ENCODE data around the gene CDC25B. TPM values are rescaled to one million over a fixed set of nuclear protein-coding genes. Genes with fewer than 3 reads are reported as not detected.

The CDC25B gene
- total RNA-seq, 1 donor from 2014 or later = 24.3 TPM

GRCh38 chr20:3798373-3798768, 2.3 kb downstream of the CDC25B start:
- TF ChIP-seq CTCF (IDR thresholded peaks at IDR 0.05) = no peak
- POLR2A ChIA-PET = interaction anchor here (0.6 to 2.9 kb wide), 5 partner anchors 11 to 47 kb away, joined by 4 to 17 read pairs (median 11); partner anchors contain the start of genes AP5S1 and CENPB
- H3K4me1 Mint-ChIP-seq = peaks cover 69% of the 10 kb centered on the region
- H3K9me3 Mint-ChIP-seq = no peaks in the 10 kb centered on the region
- peak overlapping the region; percentile 93 for H3K27ac Mint-ChIP-seq
- intact Hi-C loops (cut with micrococcal nuclease) = loop anchor here (5.0 kb wide), 1 partner anchor 89 kb away; the partner anchor contains the start of gene PANK2
- H3K36me3 Mint-ChIP-seq (ENCODE audit: low read depth) = peaks cover 28% of the 10 kb centered on the region
- peak overlapping the region; percentile 78 for H3K4me3 Mint-ChIP-seq
- H3K27me3 Mint-ChIP-seq = no peaks in the 10 kb centered on the region
- DNase-seq (no peak), ATAC-seq (ENCODE audit: low read depth) (no peak)
- CTCF ChIA-PET = interaction anchor here (0.7 kb wide), 1 partner anchor 22 kb away, joined by 4 read pairs; the partner anchor contains the start of gene AP5S1

GRCh38 chr20:3798908-3799248, 2.8 kb downstream of the CDC25B start:
- peaks cover 33% of the 10 kb centered on the region for H3K36me3 Mint-ChIP-seq (ENCODE audit: low read depth)
- DNase-seq (no peak), ATAC-seq (ENCODE audit: low read depth) (no peak)
- H3K27me3 Mint-ChIP-seq = no peaks in the 10 kb centered on the region
- peaks cover 74% of the 10 kb centered on the region for H3K4me1 Mint-ChIP-seq
- peak overlapping the region; percentile 52 for H3K4me3 Mint-ChIP-seq
- ChIA-PET POLR2A (interaction anchor here (0.9 to 2.9 kb wide), 6 partner anchors 12 to 46 kb away, joined by 3 to 17 read pairs (median 6); partner anchors contain the start of genes AP5S1 and CENPB), CTCF (interaction anchor here (2.7 kb wide), 1 partner anchor 21 kb away, joined by 12 read pairs; the partner anchor contains the start of gene AP5S1)
- intact Hi-C loops (cut with micrococcal nuclease) = loop anchor here (5.0 kb wide), 1 partner anchor 88 kb away; the partner anchor contains the start of gene PANK2
- no peak for TF ChIP-seq CTCF (IDR thresholded peaks at IDR 0.05)
- H3K9me3 Mint-ChIP-seq = no peaks in the 10 kb centered on the region
- peak overlapping the region; percentile 93 for H3K27ac Mint-ChIP-seq

- Mint-ChIP-seq H3K27ac (peak overlapping the region; percentile 93), H3K9me3 (no peaks in the 10 kb centered on the region), H3K4me3 (peak overlapping the region; percentile 28), H3K27me3 (no peaks in the 10 kb centered on the region), H3K4me1 (peaks cover 73% of the 10 kb centered on the region), H3K36me3 (ENCODE audit: low read depth) (peaks cover 45% of the 10 kb centered on the region)
- TF ChIP-seq CTCF (IDR thresholded peaks at IDR 0.05) = no peak
- POLR2A ChIA-PET = interaction anchor here (1.2 to 2.9 kb wide), 4 partner anchors 13 to 20 kb away, joined by 4 to 17 read pairs (median 10); partner anchors contain the start of genes AP5S1 and CENPB
- DNase-seq (no peak), ATAC-seq (ENCODE audit: low read depth) (no peak)
- intact Hi-C loops (cut with micrococcal nuclease) = loop anchor here (1.0 kb wide), 1 partner anchor 11 kb away; no protein-coding TSS in a partner anchor
- CTCF ChIA-PET = interaction anchor here (2.7 kb wide), 1 partner anchor 19 kb away, joined by 12 read pairs; the partner anchor contains the start of gene AP5S1
Measured at GRCh38 chr20:3800256-3800877, 4.3 kb downstream of the CDC25B start.

- H3K4me3 Mint-ChIP-seq = no peak overlapping the region
- H3K36me3 Mint-ChIP-seq (ENCODE audit: low read depth) = peaks cover 47% of the 10 kb centered on the region
Measured at GRCh38 chr20:3800878-3801260, 4.8 kb downstream of the CDC25B start.

More at GRCh38 chr20:3800878-3801260, 4.8 kb downstream of the CDC25B start:
- Mint-ChIP-seq H3K4me1 (peaks cover 69% of the 10 kb centered on the region), H3K27ac (peak overlapping the region; percentile 93), H3K9me3 (no peaks in the 10 kb centered on the region), H3K27me3 (no peaks in the 10 kb centered on the region)
- ATAC-seq (ENCODE audit: low read depth) = no peak
- no peak for TF ChIP-seq CTCF (IDR thresholded peaks at IDR 0.05)
- intact Hi-C loops (cut with micrococcal nuclease) = loop anchor here (1.0 kb wide), 1 partner anchor 10 kb away; no protein-coding TSS in a partner anchor
- DNase-seq = no peak
- ChIA-PET POLR2A (interaction anchor here (0.7 to 2.9 kb wide), 3 partner anchors 14 to 20 kb away, joined by 3 to 17 read pairs (median 12); partner anchors contain the start of genes AP5S1 and CENPB), CTCF (interaction anchor here (2.7 kb wide), 1 partner anchor 19 kb away, joined by 12 read pairs; the partner anchor contains the start of gene AP5S1)

Measured in activated B cell treated with CpG ODN at 0.5 μM for 24 hours (primary cell).